ENCODE measurements around the gene RALB.
"Not testable (repeated sequence)": the region's sequence is repeated elsewhere in the genome, so short reads cannot be mapped to it uniquely, and the experiment has no call there.

RALB gene

DNA sequence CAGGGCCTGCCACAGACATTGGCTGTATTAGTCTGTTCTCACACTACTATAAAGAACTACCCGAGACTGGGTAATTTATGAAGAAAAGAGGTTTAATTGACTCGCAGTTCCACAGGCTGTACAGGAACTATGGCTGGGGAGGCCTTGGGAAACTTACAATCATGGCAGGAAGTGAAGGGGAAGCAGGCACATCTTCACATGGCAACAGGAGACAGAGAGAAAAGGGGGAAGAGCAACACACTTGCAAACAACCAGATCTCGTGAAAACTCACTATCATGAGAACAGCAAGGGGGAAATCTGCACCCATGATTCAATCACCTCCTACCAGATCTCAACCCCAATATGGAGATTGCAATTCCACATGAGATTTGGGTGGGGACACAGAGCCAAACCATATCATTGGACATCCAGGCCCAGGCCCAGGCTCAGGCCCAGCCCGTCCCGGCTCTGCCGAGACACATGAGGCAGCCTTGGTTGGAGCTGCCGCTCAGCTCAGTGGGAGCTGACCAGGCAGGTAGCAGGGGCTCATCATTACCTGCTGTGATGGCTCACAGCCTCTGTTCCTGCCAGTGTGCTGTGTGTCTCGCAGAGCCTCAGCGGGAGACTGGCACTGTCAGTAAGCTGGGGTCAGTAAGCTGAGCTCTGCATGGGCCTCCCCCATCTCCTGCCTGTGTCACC is 8.6 kb upstream of the RALB start:
- no peak for DNase-seq (ENCODE audit: low spot score)

DNA sequence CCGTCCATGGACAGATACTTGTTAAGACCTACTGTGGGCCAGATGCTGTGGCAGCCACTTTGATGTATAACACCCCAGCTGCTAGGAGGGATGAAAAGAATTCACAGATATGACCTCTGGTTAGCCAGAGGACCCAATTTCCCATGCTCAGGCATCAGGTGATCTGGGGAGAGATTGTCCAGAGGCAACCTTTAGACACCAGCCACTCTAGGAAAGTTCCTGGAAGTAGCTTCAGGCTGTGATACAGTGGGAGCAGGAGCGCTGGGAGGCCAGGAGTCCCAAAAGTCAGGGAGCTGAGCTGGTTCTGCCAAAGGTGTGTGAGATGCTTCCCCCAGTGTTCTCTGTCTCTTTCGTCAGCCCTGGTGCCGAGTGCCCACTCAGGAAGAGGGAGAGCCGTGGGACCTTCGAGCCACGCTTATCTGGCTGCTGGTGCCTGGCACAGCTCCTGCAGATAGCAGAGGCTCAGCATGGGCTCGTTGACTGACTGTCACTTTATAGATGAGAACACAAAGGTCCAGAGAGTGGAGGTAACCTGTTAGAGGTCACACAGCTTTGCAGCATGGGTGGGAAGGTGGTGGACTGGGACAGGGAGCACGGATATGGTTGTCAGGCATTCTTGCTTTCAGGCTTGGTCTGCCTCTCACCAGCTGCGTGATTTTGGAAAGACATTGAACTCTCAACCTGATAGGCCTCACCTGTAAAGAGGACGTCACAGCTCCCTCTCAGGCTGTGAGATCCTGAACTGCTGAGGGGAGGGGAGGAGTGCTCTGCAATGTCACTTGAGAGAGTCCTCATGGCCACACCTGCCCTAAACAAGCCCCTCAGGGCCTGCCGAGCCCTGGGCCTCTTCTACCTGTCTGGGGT is 7.8 kb upstream of the RALB start:
- DNase-seq (ENCODE audit: low spot score), result no peak

DNA sequence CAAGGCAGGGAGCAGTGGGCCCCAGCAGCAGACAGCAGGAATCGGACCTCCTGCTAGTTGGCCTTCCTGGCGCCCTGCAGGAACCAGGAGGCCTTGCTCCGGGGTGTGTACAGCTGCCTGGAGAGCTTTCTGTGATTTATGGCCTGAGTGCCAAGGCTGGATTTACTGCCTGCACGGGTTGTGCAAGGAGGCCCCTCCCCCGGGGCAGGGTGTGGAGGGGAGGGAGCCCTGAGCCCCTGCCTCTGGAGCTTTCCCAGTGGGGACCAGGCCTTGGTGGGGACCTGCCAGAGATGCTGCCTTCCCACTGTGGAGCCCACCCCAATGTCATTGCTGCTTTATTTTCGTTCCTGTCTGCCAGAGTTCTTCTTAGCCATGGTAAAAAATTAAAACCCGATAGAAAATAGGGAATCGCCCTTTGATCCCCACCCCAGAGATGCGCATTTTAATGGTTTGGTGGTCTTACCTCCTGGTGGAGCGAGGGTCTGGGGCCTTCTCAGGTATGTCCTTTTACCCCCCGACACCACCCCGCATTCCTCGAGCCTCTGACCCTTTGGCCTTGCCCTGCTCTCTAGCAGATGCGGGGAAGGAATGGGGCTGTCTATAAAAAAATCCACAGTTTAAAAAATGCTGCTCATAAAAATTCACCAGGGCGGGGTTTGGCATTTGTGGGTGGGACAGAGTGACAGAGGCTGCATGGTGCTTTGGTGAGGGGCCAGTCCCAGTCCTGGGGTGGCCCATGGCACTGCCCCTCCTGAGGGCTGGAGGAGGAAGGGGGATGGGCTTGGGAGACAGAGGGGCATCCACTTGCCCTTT is 6.9 kb upstream of the RALB start:
- DNase-seq (ENCODE audit: low spot score), result no peak

DNA sequence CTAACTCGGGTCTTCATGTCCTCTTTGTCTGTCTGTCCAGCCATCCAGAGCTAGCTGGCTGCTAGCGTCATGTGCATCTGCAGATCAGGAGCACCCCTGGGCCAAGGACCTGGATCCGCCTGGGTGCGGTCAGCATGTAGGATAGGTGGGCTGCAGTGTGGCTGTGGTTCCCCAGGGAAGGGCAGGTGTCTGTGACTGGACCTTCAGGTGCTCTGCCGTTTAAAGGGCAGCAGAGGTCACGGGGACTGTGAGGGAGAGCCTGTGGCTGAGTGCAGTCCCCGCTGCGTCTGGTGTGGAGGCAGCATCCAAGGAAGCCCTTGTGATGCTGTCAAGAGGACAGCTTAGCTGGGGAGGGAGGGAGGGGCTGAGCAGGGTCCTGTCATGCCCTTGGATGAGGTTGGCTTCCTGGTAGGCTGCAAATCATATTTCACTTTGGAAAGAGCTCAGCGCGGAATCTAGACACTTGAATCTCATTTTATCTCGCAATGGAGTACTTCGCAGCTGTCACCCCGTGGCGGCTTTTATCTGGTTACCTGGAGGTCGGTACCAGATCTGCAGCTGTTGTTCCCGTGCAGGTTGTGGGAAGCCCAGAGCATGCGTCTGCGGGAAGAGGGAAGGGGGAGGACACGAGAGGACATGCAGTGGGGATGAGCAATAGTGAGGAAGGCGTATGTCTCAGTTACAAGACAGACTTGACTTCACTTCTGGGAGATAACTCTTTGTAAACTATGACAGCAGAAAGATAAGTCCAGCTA is 5.9 kb upstream of the RALB start:
- DNase-seq (ENCODE audit: low spot score), result no peak

DNA sequence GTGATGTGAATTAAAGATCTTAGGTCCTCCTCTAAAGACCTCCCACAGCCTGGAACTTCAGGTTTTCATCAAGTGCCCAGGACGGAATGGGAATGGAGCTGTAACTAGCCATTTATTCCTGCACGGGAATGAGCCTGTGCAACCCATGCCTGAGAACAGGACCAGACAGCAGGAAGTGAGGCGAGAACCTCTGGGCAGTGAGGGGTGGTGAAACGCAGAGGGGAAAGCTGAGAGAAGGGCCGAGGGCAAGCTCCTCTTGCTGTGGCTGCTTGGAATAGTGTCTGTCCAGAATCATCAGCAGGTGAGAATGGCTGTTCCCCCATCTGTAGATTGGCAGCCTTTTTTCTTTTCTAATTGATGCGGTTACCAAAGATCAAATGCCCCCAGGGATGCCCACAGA is 4.8 kb upstream of the RALB start:
- DNase-seq (ENCODE audit: low spot score), result no peak

DNA sequence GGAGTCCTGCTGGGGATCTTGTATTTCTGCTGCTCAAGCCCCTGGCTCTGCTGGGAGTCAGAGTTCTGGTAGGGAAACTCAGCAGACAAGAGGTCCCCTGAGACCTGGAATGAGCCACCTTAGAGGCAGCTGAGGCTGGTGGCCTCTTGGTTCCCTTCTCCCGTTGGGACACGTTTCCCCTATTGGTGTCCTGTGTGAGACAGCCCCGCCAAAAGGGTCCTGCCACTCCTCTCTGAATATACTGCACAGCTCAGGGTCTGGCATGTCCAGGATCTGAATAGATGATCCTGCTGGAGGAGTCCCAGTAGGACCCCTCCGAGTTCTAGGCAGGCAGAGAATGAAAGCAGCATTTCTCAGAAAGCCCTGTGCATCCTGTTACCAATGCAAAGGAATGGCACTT is 2.0 kb upstream of the RALB start:
- DNase-seq (ENCODE audit: low spot score), result no peak

DNA sequence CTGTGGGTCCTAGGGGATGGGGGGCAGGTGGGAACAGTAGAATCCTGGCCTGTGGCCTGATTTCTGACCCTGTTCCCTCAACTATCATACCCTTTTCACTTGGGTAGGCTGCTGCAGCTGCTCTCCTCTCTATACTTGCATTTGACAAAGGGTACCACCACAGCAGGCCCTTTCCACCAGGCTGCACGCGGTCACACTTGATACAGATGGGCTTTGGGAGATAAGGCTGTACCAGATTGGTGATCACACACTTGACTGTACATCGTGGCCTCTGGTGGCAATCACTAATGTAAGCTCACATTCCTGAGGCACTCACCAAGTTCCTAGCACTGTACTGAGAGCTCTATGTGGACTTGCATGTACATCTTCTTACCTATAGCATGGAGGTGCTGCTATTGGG is 1.6 kb upstream of the RALB start:
- no peak for DNase-seq (ENCODE audit: low spot score)

DNA sequence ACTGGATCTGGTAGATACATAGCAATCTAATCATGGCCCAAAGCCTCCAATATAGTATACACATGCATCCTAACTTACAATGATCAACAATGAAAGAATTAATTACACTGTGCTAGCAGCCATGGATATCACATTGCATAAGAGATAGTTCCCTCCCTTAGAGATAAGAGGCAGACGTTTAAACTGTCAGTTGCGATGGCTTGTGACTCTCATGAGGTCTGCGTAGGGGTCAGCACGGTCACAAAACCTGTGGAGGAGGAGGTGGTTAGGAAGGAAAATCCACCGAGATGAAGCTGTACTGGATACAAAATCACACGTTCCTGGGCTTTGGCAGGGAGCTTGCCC is 800 bp upstream of the RALB start:
- peak; percentile 22 for DNase-seq (ENCODE audit: low spot score)

DNA sequence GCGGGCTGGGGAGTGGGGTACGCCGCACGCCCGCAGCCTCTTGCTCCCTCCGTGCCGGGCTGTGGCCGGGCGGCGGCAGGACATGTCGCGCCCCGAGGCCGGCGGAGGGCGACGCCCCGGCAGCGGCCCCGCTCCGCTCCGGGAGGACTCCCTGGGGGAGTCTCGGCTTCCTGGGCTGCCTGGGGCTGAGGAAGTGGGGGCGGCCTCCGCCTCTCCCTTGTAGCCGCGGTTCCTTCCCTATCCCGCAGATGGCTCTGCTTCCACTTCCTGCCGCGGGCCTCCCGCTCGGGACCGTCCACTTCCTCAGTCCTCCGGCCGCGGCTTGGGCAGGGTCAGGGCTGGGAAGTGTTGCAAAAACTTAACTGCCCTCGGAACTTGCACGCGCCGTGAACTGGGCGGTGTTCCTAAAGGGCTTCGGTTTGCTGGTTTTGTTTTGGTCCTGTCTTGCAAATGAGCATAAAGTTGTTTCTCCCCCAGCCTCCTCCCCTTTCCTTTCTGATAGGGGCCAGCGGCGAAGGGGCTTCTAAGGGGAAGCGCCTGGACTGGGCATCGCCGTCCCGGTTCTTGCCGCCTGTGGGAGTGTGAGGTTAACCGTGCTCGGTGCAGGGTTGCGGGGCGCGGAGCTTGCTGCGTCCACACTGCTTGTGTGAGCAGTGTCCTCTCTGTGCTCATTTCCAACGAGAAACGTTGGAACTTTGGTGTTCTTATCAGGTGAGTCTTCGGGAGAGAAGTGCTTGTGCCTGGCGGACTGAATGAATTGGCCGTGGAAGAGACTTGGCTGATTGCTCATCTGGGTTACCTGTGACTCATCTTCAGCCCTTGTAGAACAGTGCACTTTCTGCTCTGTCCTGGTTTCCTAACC is 600 bp downstream of the RALB start:
- peak; percentile 61 for DNase-seq (ENCODE audit: low spot score)

DNA sequence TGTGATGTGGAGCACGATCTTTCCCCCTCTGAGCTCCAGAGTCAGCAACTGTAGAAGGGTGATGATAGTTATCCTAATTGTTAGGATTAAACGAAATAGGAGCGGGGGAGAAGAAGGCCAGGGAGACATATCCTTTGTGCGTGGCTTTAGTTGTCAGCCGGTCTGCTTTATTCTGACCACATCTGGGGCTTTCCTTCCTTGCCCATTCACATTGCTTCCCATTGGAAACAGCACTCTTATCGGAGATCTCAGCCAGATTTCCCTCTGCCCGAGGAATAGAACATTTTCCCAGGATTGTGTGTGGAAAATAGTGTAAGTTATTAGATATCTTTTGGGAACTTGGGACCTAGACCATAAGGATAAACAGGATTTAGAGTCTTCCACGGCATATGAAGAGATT is 1.5 kb downstream of the RALB start:
- no peak for DNase-seq (ENCODE audit: low spot score)

DNA sequence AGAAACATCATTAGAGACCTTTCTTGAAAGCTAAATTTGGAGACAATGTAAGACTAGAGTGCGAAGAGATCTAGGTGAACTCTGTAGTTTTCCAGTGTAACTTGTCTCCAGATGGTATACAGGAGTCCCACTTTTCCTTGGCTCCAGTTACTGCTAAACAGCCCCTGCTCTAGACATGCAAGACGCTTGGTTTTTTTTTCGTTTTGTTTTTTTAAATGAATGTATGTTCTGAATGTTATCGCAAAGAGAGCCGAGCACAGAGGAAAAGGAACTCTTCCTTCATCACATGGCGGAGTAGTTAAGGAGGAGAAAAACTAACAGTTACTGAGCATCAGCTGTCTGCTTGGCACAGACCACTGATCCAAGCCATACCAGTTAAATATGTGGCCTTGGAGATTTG is 2.4 kb downstream of the RALB start:
- no peak for DNase-seq (ENCODE audit: low spot score)

DNA sequence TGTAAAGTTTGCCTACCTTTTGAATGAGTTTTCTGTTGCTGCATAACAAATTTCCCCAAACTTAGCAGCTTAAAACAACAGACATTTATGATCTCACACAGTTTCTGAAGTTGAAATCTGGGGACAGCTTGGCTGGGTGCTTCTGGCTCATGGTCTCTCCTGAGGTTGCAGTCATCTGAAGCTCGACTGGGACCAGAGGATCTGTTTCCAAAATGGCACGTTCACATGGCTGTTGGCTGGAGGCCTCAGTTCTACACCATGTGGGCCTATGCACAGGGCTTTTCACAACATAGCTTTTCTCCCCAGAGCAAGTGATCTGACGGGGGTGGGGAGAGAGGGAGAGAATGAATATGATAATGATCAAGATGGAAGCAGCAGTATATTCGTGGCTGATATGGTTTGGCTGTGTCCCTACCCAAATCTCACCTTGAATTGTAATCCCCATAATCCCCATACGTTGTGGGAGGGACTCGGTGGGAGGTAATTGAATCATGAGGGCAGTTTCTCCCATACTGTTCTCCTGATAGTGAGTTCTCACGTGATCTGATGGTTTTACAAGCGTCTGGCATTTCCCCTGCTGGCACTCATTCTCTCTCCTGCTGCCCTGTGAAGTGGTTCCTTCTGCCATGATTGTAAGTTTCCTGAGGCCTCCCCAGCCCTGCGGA is 3.5 kb downstream of the RALB start:
- DNase-seq (ENCODE audit: low spot score), result no peak

DNA sequence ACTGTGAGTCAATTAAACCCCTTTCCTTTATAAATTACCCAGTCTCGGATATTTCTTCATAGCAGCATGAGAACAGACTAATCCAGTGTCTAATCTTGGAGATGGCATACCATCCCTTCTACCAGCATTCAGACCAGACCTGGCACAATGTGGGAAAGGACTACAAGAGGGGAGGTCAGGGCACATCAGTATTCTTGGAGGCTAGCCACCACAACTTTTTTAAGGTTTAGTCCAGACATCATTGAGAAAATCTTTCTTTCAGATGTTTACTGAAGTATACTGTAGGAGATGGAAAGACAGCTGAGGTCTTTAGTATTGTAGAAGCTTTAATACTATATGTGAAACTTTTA is 4.0 kb downstream of the RALB start:
- DNase-seq (ENCODE audit: low spot score), result no peak

DNA sequence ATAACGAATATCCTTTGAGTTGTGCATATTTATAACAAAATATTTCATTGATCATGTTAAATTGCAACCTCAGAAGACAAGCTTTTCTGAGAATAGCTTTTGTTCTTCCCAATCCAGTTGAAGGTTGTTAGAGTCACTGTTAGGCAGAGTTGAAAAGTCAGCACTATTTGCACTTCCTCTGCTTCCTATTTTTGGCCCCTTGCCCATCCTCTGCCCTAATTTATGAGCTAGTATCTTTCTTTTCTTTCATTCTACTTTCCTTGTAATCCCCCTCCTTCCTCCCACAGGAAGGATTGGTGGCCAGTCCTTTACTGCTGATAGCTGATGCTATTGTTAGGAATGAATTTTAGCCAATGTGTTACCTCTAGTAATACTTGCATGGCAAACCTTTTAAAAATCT is 4.9 kb downstream of the RALB start:
- no peak for DNase-seq (ENCODE audit: low spot score)

DNA sequence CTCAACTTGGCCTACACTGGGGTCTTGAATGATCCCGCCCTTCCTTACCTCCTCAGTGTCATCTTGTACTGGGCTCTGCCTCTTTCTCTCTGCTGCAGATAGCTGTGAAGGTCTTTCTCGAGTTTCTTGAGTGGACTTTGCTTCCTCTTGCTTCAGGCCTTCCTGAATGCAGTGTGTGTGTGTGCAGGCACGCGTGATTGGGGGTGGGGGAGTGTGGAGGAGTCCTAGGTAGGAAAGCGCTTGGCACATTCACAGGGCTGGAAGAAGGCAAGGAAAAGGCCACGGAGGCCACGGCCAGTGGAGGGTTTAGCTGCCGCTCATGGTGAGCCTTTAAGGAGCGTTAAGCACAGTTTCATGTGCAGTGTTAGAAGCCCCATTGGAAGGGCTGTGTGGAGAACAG is 5.5 kb downstream of the RALB start:
- DNase-seq (ENCODE audit: low spot score), result no peak

DNA sequence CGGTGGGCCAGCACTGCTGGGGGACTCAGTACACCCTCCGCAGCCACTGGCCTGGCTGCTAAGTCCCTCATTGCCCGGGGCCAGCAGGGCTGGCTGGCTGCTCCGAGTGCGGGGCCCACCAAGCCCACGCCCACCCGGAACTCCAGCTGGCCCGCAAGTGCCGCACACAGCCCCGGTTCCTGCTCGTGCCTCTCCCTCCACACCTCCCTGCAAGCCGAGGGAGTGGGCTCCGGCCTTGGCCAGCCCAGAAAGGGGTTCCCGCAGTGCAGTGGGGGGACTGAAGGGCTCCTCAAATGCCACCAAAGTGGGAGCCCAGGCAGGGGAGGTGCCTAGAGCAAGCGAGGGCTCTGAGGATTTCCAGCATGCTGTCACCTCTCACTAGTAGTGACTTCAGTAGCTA is 7.3 kb downstream of the RALB start:
- not testable (repeated sequence) for DNase-seq (ENCODE audit: low spot score)

DNA sequence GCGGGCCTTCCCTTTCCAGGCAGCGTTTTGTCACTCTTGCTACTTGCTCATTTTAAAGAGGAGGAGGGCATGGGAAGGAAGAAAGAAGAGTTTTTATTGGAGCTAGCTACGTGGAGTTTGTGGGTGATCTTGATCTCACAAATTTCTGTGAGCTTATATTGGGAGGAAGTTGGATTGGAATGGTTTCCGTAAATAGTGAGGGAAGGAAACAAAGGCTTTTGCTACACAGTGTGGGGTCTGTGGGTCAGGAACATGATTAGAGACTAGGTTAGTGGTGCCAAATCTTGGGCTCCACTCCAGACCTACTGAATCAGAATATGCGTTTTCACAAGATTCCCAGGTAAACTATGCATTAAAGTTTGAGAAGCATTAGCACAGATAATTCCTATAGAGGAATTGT is 8.1 kb downstream of the RALB start:
- DNase-seq (ENCODE audit: low spot score), result no peak

DNA sequence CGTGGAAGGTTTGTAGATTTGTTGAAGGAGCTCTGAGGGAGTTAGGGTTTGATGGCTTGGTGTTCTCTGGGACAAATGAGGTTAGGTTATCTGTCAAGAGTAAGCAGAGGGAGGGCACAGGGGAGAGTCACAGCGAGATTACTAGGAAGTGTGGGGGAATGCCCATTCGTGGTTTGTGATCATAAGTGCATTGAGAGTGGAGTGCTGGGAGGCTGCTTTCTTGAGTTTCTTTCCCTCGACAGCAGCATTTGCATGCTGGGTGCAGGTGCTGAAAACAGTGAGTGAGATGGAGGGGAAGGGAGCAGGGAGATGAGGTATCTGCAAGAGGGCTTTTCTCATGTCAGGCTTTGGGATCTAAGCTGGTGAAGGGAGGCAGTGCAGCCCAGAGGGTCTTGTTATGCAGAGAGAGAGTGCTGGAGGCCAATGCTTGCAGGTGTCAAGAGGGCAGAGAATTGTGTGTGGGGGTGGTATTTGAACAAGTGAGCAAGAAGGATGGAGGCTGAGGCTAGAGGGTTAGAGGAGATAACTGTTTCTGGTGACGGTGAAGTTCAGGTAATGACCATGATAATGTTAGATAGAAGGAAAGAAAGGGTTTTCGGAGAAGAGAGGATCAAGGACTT is 8.8 kb downstream of the RALB start:
- no peak for DNase-seq (ENCODE audit: low spot score)

DNA sequence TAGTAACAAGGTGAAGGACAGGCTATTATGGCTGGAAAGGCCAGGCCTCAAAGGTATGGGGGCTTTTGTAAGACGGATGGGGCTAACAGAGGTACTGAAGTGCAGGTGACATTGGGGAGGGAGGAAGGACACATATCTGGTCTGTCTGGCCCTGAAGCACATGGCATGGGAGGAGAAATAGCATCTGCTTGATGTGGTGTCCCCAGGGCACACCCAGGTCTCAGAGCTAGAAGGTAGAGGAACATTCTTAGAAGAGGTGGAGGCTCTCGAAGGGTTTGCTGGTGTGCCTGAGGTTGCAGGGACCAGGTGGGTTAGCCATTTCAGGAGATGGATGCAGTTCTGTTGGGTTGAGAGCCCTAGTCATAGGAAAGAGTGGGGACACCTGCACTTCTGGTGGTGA is 9.5 kb downstream of the RALB start:
- DNase-seq (ENCODE audit: low spot score), result no peak

DNA sequence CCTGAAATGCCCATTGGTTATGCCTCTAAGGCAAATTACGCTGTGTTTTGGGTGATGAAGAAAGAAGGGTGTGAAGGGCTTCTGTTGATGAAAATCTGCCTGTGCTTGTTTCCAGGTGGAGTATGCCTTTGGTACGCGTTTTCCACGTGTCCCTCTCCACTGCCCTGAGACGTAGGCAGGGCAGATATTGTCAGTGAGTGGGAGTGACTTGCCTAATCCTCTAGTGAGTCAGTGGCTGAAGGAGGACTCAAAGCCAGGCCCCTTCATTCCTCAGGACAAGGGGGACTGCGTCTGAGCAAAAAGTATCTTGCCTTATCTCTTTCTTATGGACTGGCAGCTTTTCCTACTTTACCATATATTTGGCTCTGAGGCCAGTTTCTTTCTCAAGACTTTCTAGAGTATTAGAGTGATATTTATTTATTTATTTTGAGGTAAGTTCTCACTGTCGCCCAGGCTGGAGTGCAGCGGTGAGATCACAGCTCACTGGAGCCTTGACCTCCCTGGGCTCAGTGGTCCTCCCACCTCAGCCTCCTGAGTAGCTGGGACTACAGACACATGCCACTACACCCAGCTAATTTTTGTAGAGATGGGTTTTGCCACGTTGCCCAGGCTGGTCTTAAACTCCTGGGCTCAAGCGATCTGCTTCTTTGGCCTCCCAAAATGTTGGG is 10.2 kb downstream of the RALB start:
- no peak for DNase-seq (ENCODE audit: low spot score)
